HepG2 (cell line): ENCODE measurements around the gene PCYT2. TPM values are rescaled to one million over a fixed set of nuclear protein-coding genes. Genes with fewer than 3 reads are reported as not detected.
A peak's percentile ranks its signal among the peaks of the same experiment; 100 is the strongest.

ENCODE experiments used
- HMGXB3 ChIP-seq: sonication (generic); formaldehyde crosslinking; IDR thresholded peaks from 2 replicates; pipeline ENCODE4 v1.4.0; 2020; ENCODE audit warnings: missing genetic modification reagents, borderline replicate concordance
- MTA3 ChIP-seq: sonication (generic); formaldehyde crosslinking; IDR thresholded peaks from 2 replicates; pipeline ENCODE4 v1.4.0; 2020; ENCODE audit warnings: missing genetic modification reagents
- PATZ1 ChIP-seq: sonication (generic); formaldehyde crosslinking; IDR thresholded peaks from 2 replicates; pipeline ENCODE4 v1.4.0; 2020; ENCODE audit warnings: missing genetic modification reagents
- PPARG ChIP-seq: conservative IDR thresholded peaks from 2 replicates; pipeline ENCODE4 v1.6.1; 2016; ENCODE audit warnings: missing biosample characterization, missing genetic modification reagents
- RBAK ChIP-seq: sonication (generic); formaldehyde crosslinking; IDR thresholded peaks from 2 replicates; pipeline ENCODE4 v1.5.1; 2020; ENCODE audit warnings: mild to moderate bottlenecking, missing genetic modification reagents
- RFX5 ChIP-seq: IDR thresholded peaks from 2 replicates; pipeline ENCODE4 v1.6.1; 2011; ENCODE audit warnings: low read depth, low read length, improper control_type of control experiment
- SMAD1 ChIP-seq: sonication (generic); formaldehyde crosslinking; IDR thresholded peaks from 2 replicates; pipeline ENCODE4 v1.4.0; 2020; ENCODE audit warnings: missing genetic modification reagents, low read depth, mild to moderate bottlenecking, borderline replicate concordance
- TEAD2 ChIP-seq: sonication (generic); formaldehyde crosslinking; IDR thresholded peaks from 2 replicates; pipeline ENCODE4 v1.9.0; 2021; ENCODE audit warnings: missing genetic modification reagents
- UBTF ChIP-seq: sonication (generic); formaldehyde crosslinking; IDR thresholded peaks from 2 replicates; pipeline ENCODE4 v1.4.0; 2020; ENCODE audit warnings: mild to moderate bottlenecking, missing genetic modification reagents
- ZNF784 ChIP-seq: sonication (generic); formaldehyde crosslinking; IDR thresholded peaks from 2 replicates; pipeline ENCODE4 v1.5.1; 2020; ENCODE audit warnings: missing genetic modification reagents, mild to moderate bottlenecking, borderline replicate concordance
- polyA plus RNA-seq, 8 experiments: library from polyadenylated mRNA; depleted of rRNA in 3 of 8; stranded (reverse) in 7 of 8; unstranded in 1 of 8; fragments of >200 nt; fragmentation: Illumina TruSeq in 4 of 8; extraction: Trizol in 4 of 8; gene quantifications; 2 replicates each; pipeline versions ENCODE4 v1.2.1 to v1.2.3, GENCODE V29; 2011 to 2016; ENCODE audit warnings: low read depth in 4 of 8, missing spikeins in 1 of 8, mixed read lengths in 1 of 8; ENCODE audit not compliant: insufficient read depth in 1 of 8
- total RNA-seq, 5 experiments: library from RNA; depleted of rRNA; stranded (reverse); fragments of >200 nt; fragmentation: Illumina TruSeq; extraction: Trizol; gene quantifications; 2 replicates each; pipeline ENCODE4 v1.2.3, GENCODE V29; 2016; ENCODE audit warnings: low read depth in 1 of 5
- TF ChIP-seq, protein P1 (sequence below): sonication (generic); formaldehyde crosslinking; IDR thresholded peaks from 2 replicates; pipeline ENCODE4 v1.8.1; 2023; ENCODE audit warnings: mild to moderate bottlenecking, moderate library complexity, missing genetic modification reagents
- TF ChIP-seq, protein P2 (sequence below): sonication (generic); formaldehyde crosslinking; conservative IDR thresholded peaks from 2 replicates; pipeline ENCODE4 v1.4.0; 2020; ENCODE audit warnings: missing genetic modification reagents
- TF ChIP-seq, protein P3 (sequence below): sonication (generic); formaldehyde crosslinking; IDR thresholded peaks from 2 replicates; pipeline ENCODE4 v1.4.0; 2020; ENCODE audit warnings: missing genetic modification reagents

Gene PCYT2
- total and polyA plus RNA-seq, 2 of the 13 experiments (the other 11 are each of a cell fraction or from before 2014, with no cell fraction given) = 147 to 297 TPM

DNA sequence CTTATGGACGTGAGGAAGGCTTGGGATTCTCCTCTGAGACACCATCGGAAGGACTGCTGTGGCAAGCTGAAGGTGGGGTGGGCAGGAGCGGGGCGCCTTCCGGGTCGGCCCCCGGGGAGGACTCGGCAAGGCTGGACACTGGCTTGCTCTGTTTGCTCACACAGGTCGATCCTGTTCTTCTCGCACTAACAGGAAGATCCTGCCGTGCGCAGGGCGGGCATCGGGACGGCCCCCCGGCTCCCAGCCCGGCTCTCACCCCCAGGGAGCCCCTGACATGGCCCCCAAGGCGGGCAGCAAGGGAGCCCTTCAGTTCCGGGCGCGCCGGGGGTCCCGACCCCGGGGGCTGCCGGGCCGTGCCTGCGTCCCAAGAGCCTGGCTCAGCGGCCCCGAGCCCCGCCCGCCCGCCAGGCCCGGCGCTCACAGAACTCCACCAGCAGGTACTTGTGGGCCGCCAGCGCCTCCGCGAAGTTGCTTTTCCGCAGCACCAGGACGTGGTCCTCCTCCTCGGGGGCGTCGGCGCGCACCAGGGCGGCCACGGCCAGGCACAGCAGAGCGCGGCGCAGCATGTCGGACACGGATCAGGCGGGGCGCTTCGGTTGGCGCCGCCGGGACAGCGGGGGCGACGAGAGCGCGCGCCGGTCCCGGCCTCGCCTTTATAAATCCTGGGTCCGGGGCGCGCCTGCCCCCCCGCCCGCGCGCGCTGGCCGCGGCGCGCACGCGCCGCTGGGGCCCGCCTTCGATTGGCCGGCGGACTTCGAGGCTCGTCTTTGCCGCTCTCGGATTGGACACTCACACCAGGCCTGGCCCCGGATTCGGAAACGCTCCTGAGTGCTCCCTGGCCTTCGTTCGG lies 51.1 kb downstream of the PCYT2 start, which contains the start of gene P4HB (continued):
- TF ChIP-seq, protein P1, sequence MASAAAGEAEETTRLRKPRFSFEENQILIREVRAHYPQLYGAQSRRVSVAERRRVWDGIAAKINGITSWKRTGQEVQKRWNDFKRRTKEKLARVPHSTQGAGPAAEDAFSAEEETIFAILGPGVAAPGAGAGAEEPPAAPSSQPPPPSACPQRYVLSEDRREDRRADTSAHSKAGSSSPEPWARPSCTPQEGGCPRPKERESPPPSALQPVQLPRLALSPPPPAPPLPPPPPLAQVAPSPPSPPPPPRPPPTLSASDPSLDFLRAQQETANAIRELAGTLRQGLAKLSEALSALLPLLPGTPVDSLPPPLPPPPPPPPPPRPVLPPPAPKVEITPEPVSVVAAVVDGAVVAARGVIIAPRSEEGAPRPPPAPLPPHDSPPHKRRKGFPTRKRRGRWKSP = no peak
- TF ChIP-seq ZNF784 (CRISPR knock-in tag) (peak; percentile 81; the same call in 1 of the 2 replicates), RBAK (CRISPR knock-in tag) (no peak), RFX5 (no peak), PPARG (no peak), MTA3 (CRISPR knock-in tag) (no peak), SMAD1 (CRISPR knock-in tag) (no peak; the same call in 1 of the 2 replicates), PATZ1 (peak; percentile 53; the same call in 1 of the 2 replicates), TEAD2 (0 out of 2 replicates have a peak, but pooled peaks have one; percentile 69), HMGXB3 (CRISPR knock-in tag) (no peak), UBTF (CRISPR knock-in tag) (no peak; the same call in 1 of the 2 replicates)
- TF ChIP-seq, protein P2, sequence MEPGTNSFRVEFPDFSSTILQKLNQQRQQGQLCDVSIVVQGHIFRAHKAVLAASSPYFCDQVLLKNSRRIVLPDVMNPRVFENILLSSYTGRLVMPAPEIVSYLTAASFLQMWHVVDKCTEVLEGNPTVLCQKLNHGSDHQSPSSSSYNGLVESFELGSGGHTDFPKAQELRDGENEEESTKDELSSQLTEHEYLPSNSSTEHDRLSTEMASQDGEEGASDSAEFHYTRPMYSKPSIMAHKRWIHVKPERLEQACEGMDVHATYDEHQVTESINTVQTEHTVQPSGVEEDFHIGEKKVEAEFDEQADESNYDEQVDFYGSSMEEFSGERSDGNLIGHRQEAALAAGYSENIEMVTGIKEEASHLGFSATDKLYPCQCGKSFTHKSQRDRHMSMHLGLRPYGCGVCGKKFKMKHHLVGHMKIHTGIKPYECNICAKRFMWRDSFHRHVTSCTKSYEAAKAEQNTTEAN (CRISPR knock-in tag) = no peak
- TF ChIP-seq, protein P3, sequence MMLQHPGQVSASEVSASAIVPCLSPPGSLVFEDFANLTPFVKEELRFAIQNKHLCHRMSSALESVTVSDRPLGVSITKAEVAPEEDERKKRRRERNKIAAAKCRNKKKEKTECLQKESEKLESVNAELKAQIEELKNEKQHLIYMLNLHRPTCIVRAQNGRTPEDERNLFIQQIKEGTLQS (CRISPR knock-in tag) = peak; percentile 59; the same call in 1 of the 2 replicates
